HG03520 (cell line): ENCODE measurements around the gene SESTD1.

Experiments
- ATAC-seq: cut with Tn5 transposase; IDR thresholded peaks from one replicate; pipeline ENCODE4 v1.9.1; 2021; ENCODE audit warnings: mild to moderate bottlenecking, moderate library complexity; ENCODE audit not compliant: unreplicated experiment

The SESTD1 gene

DNA sequence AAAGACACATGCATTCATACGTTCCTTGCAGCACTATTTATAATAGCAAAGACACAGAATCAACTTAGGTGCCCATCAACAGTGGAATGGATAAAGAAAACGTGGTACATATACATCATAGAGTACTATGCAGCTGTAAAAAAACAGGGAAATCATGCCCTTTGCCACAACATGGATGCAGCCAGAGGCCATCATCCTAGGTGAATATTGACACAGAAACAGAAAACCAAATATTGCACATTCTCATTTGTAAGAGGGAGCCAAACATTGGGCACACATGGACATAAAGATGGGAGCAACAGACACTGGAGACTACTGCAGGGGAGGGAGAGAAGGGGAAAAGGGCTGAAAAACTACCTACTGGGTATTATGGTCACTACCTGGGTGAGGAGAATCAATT lies 73.5 kb downstream of the SESTD1 start:
- no peak for ATAC-seq

DNA sequence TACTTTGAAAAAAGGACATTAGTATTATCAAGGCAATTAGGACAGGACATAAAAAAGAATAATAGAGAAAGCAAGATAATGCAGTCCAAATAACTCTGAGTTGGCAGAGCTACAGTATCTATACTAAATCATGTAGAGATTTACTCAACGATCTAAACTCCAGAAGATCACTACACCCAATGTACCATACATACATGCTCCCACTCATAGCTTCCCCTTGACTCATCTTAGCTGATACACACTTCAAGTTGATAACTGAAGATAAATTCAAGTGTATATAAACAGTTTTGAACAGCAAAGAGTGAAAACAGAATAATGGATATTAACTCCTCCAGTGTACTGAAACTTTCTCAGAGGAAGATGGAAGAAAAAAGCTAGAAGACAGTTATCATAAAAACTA lies 78.5 kb downstream of the SESTD1 start:
- no peak for ATAC-seq

DNA sequence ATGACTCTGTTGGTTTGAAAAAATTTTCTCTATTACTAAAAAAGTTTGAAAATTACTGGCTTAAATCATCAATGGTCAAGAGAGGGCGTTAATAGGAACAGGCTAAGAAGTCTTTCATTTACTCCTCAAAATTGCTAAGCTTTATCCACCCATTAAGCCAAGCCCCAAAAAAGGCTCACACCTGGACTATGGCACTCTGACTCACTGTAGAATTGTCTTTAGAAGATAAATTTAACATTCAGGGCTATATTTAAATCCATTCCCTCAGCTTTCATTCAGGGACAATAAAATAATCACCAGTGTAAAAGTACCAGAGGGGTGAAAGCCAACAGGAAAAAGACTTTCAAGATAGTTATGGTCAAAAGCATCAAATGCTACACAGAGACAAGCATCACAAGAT lies 80.0 kb downstream of the SESTD1 start:
- ATAC-seq: no peak

GRCh38 chr2:179181002-179181401 lies 83.6 kb downstream of the SESTD1 start:
- no peak for ATAC-seq

GRCh38 chr2:179180242-179180641 lies 84.4 kb downstream of the SESTD1 start:
- no peak for ATAC-seq

- ATAC-seq: no peak
Measured at GRCh38 chr2:179179719-179180118, 84.9 kb downstream of the SESTD1 start.

- no peak for ATAC-seq
Measured at GRCh38 chr2:179177694-179178093, 86.9 kb downstream of the SESTD1 start.

GRCh38 chr2:179174240-179174639 lies 90.4 kb downstream of the SESTD1 start:
- no peak for ATAC-seq

- ATAC-seq: no peak
Measured at GRCh38 chr2:179172894-179173293, 91.7 kb downstream of the SESTD1 start.

DNA sequence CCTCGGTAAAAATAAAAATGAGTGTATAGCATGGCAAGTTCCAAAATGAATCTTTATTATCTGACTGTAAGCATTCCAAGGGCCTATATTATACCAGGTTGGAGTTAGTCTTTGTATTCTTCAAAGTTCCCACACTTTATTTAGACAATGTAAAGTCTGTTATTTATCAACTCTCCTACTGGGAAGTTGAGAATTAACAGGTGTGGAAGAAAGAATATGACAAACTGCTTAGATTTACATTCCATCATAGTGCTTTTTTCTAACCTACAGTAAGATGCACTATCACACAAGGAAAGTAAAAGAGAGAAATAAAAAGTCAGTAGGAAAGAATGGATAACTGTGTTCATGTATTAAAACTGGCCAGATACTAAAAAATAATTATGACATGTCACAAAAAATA lies 93.3 kb downstream of the SESTD1 start:
- no peak for ATAC-seq

DNA sequence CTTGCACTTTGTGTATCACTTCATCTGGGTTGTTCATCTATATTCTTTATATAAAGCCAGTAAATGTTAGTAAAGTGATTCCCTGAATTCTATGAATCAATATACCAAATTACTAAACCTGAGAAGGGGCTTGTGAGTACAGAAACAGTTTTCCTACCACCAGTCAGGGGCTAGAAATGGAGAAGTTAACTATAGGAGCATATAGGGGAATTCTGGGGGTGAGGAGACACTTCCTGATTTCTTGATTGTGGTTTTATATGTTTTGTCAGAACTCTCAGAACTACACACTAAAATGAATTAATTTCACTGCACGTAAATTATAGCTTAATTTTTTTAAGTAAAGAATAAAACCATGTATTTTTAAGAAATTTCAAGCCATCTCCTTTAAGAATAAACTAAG lies 93.7 kb downstream of the SESTD1 start:
- no peak for ATAC-seq

- no peak for ATAC-seq
Measured at GRCh38 chr2:179165356-179166000, 99.2 kb downstream of the SESTD1 start.

DNA sequence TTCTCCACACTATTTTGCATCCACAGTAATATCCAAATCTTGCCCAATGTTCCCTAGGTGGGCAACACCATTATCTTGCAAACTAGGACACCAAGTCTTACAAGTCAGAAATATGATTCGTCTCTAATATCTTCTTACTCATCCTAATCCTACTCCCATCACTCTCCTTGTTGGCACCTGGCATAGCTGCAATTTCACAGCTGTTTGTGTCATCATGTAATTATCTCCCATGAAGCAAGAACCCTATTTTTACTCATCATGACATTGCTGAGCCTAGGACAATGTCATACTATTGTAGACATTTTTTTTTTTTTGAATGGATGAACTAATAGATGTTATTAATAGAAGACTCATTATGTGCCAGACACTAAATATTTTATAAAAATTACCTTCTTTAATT lies 123.4 kb downstream of the SESTD1 start:
- ATAC-seq: no peak

- no peak for ATAC-seq
Measured at GRCh38 chr2:179140571-179140970, 124.1 kb downstream of the SESTD1 start.

- no peak for ATAC-seq
Measured at GRCh38 chr2:179139506-179139905, 125.1 kb downstream of the SESTD1 start.

- no peak for ATAC-seq
Measured at GRCh38 chr2:179137200-179137759, 127.4 kb downstream of the SESTD1 start.

- no peak for ATAC-seq
Measured at GRCh38 chr2:179133016-179133415, 131.6 kb downstream of the SESTD1 start.

GRCh38 chr2:179132076-179132475 lies 132.6 kb downstream of the SESTD1 start:
- ATAC-seq: no peak

DNA sequence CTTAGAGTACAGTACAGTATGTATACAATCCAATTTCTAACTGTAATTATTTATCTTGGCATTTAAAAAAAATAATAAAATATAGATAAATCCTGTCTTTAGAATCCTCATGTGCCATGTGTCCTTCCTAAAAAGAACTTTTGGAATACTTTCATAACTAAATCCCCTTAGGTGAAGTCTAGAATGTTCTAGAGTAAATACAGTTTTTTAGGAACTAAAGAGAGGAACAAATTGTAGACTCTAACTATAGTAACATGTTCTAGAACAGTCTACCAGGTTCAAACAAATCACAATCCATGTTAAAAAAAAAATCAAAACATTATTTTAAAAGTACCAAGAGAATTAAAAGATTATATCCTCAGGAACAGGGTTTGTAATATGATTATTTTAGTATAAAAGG lies 134.1 kb downstream of the SESTD1 start:
- no peak for ATAC-seq

DNA sequence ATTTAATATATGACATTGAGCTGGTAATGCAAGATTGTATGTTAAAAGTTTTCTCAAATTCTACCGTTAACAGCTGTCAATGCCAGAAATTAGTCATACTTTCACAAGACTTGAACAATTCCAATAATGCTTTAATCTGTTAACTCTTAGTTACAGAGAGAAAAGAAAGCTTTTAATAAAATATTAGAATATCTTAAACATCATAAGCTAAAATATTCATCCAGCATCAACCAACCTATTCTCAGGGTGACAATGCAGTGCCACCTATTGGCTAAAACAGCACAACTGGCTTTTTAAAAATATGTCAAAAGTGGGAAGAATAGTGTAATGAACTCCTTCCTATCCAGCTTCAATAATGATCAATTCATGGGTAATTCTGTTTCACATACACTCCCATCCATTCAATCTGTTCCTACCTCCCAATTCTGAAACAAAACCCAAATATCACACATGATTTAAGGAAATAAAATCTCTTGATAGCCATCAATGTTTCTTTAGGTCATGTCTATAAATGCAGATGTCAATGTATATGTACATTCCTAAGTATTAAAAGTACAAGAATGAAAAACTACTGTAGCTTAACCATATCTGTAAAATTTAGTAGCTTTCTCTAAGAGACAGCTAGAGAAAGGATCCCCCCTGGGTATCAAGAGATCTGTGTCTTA lies 134.9 kb downstream of the SESTD1 start:
- no peak for ATAC-seq

- no peak for ATAC-seq
Measured at GRCh38 chr2:179125404-179125803, 139.2 kb downstream of the SESTD1 start.

DNA sequence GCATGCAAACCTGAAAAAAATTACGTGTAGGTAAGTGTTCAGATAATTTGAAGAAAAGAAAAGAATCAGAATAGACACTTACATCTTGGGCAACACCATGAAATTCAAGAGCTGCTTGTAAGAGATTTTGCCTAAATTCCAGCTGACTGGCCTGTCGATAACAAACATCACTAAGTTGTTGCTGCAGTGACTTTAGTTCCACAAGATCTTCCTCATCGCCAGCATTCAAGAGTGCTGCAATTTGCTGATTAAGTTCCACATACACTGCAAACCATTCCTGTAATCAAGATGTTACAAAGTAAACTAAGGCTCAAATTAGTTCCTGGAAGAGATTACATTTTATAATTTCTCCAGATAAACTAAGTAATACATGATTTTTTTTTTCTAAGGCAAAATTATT lies 140.3 kb downstream of the SESTD1 start:
- ATAC-seq: no peak

- ATAC-seq: no peak
Measured at GRCh38 chr2:179123272-179123662, 141.4 kb downstream of the SESTD1 start.
